GM19239 (cell line): ENCODE results near the gene SOX1.

Source experiments
- DNase-seq: peaks from one replicate; pipeline ENCODE4 v3.0.0; 2011; ENCODE audit warnings: low spot score; ENCODE audit not compliant: insufficient read length
- FAIRE-seq: peaks from 2 replicates; lab custom pipeline; 2011; peaks lifted over from hg19 to GRCh38; lab: Jason Lieb, UNC

SOX1 gene

DNA sequence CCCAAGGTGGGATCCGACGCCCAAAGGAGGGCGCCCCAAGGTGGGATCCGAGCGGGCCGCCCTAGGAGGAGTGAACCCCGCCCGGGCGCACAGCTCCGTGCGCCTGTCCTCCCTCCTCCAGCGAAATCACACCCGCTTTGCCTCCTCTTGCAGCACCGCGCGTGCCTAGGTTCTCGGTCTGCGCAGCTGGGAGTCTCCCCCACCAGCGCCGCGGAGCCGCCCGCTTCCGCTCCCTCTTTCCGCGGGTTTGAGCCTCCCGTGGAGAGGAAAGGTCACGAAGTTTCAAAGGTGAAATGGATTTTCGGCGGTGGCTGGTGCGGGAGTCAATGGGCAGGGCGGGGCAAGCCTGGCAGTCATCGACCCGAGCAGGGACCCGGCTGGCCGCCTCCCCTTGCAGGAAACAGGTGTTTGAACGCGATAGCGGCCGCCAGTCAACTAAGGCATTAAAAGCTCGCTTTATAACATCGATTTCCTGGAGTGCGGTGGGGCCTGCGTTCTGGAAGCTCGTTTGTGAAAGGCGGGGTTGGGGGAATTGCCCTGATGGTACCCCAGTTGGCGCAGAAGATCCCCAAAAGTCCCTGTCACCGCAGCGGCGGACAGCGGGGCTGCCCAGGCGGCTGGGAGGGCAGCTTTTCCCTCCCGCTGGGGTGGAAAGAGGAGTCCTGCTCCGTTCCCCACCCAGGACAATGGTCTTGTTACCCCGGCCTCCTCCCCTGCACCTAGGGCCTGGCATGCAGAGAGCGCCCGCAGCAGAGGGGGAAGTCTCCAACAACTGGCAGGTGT, 9.0 kb upstream of the SOX1 start:
- FAIRE-seq (no peak), DNase-seq (no peak)

DNA sequence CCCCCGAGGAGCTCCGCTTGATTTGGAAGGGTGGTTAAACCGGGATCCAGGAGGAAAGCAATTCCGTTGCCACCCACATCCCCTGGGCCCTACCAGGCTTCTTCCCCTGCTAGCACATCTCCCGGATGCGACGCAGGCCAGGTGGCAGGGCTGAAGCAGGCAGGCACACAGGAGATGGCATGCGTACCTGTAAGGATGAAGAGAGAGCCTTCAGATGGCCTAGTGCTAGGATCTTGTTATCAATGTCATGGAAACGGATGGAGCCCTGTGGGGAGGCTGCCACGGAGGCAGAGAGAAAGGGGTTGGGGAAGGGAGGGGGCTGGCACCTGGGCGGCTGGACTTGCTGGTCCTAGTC, 8.5 kb upstream of the SOX1 start:
- FAIRE-seq (no peak), DNase-seq (no peak)

DNA sequence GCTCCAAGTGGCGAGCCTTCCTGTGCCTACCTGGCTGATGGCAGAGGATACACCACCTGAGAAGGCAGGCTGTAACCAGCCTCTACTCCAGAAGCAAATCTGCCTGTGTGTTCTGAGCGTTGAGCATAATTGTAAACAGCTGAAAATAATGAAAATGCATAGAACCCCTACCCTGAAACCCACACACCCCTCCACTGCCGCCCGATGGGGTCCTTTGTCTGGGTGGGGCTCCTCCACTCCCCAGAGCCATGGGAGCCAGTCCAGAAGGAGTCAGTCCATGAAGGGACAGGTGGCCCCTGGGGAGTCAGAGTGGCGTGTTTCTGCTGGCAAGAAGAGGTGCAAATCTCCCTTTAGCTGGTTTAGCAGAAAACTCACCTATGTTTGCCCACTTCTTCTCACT, 8.0 kb upstream of the SOX1 start:
- FAIRE-seq = no peak
- DNase-seq = no peak

DNA sequence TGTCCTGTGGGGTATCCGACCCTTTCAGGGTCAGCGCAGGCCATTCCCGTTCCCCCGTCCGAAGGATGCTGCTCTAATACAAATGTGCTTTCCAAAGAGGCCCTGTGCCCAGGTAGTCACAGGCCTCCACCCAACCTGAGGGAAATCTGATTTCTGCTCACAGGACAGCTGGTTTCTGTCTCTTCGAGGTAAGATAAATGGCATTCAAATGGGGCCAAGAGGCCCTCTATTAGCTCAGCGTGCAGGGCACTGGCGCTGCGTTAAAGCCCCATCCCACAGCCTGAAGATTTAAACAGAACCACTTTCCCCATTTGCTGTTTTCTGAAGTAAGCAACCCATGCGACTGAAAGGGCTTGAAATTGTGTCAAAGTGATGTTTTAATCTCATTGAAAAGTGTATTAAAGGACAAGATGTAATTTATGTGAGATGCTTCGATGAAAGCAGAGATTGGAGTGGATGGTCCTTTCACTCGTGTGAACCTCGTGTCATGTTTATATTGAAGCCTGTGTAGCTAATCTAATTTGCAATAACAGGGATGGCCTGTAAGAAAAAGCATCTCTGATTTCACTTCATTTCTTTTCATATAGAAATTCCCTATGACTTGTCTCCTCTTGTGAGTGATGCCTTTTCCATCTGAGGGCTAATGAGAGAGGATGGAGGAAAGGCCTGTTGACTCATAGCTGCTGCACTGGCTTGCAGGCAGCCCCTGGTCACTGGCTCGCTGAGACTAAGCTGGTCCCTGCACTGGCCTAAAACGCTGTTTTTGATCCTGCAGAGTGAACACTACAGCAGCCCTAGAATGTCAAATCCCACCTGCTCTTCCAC, 7.3 kb upstream of the SOX1 start:
- no peak for FAIRE-seq
- DNase-seq = no peak

DNA sequence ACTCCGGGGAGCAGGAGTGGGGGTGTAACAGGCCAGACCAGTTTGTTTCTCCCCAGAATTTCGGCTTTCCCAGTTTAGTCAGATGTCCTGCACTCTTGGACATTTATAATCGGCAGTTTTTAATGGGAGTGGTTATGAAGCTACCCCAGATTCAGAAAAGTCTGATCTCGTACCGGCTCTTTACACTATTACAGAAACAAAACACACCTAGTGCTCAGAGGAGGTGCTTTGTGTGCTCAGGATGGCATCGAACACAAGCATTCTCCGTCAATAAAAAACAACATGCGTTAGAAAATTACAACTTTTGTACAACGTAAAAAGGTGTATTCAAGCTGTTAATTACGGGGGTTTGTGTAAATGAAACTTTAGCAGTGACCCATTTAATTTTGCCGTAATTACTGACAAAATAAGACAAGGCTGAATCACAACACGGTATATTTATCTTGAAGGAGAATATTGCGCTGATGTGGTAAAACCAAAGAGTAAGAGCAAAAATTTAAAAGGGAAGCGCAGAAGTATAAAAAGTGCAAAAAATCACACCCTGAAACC, 6.6 kb upstream of the SOX1 start:
- FAIRE-seq (no peak), DNase-seq (no peak)

DNA sequence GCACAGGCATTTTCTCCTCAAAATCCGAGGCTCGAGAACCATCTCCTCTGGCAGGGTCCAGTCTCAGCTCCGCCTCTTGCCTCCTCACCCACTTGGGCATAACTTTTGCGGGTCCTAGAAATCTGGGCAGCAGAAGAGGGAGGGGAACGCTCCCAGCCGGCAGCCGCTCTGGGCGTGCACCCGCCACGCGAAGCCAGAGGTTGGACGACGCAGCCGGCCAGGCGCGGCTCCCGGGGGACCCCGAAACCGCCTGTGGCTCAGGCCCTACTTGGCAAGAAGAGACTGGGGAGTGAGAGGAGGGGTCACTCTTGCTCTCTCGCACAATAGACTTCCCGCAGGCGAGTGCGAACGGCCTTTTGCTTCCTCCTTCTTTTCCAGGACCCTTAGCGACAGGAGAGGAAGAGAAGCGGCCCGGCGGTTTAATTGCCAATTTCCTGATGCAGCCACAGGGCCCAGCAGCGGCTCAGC, 6.0 kb upstream of the SOX1 start:
- DNase-seq (no peak), FAIRE-seq (no peak)

DNA sequence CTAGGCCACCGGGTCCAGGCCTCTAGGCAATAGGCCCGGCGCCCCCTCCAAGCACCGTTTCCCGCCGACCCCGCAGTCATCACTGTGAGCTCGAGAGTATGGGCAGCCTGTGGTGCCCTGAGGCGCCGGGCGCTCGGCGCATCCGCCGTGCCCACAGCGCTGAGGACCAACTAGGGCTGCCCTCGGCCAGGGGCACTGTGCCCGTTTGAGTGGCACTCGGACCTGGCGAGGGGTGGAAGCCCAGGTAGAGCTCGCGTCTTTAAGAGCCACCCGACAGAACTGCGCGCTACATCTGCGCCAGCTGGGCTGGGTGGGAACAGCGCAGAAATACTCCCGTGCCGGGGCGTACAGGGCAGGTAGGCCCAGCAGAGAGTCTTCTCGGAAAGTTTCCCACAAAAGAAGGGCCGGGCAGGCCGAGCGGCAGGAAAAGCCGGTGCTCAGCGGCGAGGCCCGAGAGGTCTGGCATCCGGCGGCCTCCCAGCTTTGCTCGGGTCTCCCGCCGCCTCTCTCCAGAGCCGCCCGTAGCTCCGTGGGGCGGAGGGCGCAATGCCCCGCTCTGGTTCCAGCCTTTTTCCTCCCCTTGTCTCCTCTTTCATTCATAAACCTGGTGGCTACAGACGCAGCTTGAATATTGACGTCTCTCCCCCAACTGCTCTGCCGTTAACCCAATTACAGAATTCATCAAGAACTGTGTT, 5.4 kb upstream of the SOX1 start:
- DNase-seq (no peak), FAIRE-seq (no peak)

DNA sequence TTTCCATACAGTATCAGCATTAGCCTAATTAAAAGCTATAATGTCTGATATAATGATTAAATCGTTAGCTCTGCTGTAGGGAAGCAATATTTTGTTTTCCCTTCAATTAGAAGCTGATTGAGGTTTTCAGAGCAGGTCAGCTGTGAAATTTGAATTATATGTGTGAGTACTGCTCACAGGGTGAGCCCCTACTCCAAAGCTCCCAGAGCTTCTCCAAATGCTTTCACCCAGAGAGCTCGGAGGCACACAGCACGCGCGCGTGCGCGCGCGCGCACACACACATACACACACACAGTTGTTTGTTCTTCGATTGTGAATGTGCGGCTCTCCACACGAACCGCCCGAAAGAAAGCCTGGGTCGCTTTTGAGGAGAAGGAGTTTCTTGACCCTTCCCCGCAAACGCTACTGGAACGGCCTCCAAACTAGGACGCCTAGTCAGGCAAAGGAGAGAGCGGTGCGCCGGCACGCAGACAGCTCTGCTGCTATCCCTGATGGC, 4.8 kb upstream of the SOX1 start:
- FAIRE-seq = no peak
- DNase-seq = no peak

DNA sequence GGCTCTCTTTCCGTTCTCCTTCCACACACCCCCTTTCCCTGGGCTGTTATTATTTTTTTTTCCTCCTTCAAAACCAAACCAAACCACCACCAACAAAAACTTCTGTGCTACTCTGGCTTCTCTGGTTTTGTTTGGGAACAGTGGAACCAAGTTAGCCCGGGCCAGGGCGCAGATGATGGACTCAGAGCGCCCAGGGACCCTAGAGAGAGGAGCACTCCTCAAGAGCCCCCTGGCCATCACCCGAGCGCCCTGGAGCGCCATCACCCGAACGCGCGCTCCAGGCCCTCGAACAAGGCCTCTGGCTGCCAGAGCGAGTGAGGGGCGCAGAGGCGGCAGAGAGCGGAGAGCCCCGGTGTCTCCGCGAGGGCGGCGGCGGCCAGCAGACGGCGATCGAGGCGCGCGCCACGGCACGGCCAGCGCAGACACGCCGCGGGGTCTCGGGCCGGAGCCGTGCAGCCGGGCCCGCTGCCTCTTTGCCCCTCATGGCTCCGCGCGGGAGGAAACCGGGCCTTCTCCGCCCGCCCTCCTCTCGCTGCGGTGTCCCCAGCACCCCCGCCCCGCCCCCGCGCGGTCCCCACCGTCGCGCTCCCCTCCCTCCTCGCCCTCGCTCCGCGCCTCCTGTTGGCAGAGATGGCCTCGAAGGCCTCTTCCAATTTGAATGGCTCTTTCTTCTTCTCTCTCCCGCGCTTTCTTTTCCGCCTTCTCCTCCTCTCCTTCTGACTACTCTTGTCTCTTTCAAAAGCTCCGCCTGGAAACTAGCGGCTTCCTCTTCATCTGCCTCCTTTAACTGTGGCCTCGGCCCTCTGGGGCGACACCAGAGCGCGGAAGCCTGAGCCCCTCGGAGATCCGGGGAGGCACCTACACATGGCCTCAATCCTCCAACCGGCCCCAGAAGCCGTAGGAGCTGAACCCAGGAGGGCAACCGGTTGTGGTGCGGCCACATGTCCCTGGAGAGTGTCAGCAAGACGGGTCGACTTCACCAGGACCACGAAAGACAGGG, 4.1 kb upstream of the SOX1 start:
- no peak for FAIRE-seq
- DNase-seq = no peak

DNA sequence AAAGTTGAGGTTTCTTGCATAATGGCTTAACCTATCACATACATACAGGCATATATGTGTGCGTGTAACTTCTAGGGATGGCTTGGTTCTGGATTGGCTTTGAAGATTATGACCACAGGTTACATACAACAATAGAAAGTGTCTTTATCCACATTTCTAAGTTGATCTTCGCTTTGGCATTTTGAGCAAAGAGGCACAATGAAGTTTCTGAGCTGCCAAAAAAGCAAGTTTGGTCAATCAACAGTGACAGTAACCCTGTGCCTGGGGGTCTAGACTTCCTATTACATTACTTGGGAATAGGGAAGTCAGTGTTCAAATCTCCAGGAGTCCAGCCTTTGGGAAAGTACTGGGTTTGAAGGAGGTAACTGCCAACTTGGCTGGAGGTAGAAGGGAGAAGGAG, 3.1 kb upstream of the SOX1 start:
- no peak for FAIRE-seq
- DNase-seq = no peak

DNA sequence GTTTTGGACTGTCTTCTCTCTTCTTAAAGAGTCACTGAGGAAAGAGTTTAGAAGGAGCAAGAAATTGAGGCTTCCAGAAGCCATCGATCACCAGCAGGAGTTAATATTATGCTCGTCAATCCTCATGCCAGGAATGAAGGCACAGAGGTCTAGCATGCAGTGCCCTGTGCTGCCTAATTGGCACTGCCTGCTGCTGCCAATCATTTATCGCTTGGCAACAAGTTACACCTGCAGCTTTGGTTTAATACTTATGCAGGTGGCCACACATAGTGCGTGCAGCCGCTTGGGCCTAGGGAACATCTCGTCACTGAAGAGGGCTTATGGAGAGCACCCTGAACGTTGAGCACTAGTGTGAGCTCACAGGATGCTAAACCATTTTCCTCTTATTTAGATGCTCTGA, 2.7 kb upstream of the SOX1 start:
- DNase-seq (no peak), FAIRE-seq (no peak)

DNA sequence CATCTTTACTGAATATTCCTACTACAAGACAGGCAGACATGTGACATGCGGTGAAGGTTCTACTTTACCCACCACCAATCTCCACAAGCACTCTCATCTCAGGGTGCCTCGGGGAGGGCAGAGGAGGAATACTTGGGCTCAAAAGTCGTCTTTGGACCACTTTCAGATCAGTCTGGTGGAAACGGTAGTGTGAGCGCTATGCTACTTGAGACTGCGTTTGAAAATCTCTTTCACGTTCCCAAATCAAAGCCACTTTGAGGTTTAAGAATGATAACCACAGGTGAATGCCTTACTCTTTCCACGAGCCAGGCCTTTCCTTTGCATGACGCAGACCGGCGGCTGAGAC, 1.5 kb upstream of the SOX1 start:
- FAIRE-seq (no peak), DNase-seq (no peak)

DNA sequence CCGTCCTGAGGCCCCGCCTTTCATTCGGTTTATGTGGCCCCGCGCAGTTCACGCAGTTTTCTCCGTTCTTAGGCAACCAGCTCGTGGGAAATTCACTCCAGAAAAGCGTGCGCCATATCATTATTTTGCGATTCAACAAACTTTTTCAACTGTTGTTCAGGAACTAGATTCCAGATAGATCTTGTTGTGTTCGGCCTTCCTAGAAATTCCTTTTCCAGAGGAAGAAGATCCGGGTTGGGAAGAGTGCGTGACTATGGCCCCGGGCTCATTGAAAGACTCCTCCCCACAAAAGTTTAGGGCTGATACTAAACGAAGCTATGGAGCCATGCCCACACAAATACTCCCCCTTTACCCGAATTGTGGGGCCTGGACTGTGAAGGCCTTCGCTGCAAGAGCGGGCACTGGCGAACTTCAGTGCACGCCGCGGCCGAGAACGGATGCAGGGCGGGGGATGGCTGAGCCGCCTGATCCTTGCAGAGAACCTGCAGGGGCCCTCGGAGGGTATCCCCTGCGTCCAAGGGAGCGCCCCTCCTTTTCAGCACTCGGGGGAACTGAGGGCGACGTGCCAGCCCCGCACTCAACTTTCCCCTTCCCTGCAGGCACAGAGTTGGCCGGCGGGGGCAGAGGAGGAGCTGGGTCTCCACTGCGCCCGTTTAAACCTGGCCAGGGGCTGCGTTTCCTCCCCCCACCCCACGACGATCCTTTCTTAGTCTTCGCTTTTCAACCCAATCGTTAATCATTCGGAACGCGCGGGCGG, 904 bp upstream of the SOX1 start:
- FAIRE-seq = no peak
- no peak for DNase-seq

DNA sequence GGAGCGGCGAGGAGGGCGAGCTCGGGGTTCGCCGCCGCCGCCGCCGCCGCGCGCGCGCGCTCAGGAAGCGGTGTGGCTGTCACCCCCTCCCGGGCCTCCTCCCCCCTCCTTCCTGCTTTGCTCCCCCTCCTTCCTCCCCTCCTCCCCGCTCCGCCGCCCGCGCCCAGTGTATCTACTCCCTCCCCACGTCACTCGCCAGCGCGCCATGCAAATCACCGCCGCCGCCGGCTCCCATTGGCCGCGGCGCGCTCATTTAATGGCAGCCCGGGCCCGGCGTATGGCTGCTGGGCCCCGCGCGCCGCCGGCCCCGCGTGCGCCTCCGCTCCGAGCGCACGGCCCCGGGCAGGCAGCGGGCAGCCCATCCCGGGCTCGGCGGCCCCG, 335 bp upstream of the SOX1 start:
- no peak for FAIRE-seq
- DNase-seq = no peak

DNA sequence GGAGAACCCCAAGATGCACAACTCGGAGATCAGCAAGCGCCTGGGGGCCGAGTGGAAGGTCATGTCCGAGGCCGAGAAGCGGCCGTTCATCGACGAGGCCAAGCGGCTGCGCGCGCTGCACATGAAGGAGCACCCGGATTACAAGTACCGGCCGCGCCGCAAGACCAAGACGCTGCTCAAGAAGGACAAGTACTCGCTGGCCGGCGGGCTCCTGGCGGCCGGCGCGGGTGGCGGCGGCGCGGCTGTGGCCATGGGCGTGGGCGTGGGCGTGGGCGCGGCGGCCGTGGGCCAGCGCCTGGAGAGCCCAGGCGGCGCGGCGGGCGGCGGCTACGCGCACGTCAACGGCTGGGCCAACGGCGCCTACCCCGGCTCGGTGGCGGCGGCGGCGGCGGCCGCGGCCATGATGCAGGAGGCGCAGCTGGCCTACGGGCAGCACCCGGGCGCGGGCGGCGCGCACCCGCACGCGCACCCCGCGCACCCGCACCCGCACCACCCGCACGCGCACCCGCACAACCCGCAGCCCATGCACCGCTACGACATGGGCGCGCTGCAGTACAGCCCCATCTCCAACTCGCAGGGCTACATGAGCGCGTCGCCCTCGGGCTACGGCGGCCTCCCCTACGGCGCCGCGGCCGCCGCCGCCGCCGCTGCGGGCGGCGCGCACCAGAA, 1.1 kb downstream of the SOX1 start:
- peak; percentile 16 for DNase-seq

DNA sequence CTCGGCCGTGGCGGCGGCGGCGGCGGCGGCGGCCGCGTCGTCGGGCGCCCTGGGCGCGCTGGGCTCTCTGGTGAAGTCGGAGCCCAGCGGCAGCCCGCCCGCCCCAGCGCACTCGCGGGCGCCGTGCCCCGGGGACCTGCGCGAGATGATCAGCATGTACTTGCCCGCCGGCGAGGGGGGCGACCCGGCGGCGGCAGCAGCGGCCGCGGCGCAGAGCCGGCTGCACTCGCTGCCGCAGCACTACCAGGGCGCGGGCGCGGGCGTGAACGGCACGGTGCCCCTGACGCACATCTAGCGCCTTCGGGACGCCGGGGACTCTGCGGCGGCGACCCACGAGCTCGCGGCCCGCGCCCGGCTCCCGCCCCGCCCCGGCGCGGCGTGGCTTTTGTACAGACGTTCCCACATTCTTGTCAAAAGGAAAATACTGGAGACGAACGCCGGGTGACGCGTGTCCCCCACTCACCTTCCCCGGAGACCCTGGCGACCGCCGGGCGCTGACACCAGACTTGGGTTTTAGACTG, 1.7 kb downstream of the SOX1 start:
- DNase-seq (no peak), FAIRE-seq (no peak)

More for the DNA sequence above, 1.1 kb downstream of the SOX1 start:
- no peak for FAIRE-seq

DNA sequence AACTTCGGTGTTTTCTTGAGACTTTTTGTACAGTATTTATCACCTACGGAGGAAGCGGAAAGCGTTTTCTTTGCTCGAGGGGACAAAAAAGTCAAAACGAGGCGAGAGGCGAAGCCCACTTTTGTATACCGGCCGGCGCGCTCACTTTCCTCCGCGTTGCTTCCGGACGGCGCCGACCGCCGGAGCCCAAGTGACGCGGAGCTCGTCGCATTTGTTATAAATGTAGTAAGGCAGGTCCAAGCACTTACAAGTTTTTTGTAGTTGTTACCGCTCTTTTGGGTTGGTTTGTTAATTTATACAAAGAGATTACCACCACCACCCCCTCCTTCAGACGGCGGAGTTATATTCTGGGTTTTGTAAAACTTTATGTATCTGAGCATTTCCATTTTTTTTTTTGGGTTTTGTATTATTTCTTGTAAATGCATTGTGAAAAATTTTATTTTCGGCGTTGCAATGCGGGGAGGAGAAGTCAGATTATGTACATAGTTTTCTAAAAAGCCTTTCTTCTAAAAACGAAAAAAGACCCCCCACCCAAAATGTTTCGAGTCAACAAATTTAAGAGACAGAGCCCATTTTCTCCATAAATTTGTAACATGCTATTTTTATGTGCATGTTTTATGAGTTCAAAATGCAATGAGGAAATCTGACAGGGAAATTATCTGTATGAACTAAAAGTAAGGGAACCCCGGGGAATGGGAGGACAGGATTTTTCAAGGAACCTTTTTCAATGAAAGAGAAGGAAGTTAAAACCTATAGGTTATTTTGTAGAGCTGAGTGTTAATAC, 2.3 kb downstream of the SOX1 start:
- FAIRE-seq = no peak

More for the DNA sequence above, 2.3 kb downstream of the SOX1 start:
- peak; percentile 23 for DNase-seq
